ENCODE results near the gene PTPN23. TPM values are rescaled to one million over a fixed set of nuclear protein-coding genes. Genes with fewer than 3 reads are reported as not detected.

The PTPN23 gene
- total RNA-seq, 1 donor from 2014 or later: 30.2 TPM

GRCh38 chr3:47406762-47407149 lies 25.9 kb downstream of the PTPN23 start:
- H3K36me3 ChIP-seq: peaks cover 0 to 47% of the 10 kb centered on the region in 2 donors
- TF ChIP-seq CTCF (IDR thresholded peaks at IDR 0.05): no peak
- no peak for TF ChIP-seq POLR2A (IDR thresholded peaks at IDR 0.05)
- TF ChIP-seq POLR2AphosphoS5 (IDR thresholded peaks at IDR 0.05; ENCODE audit: insufficient read depth in 1 of 2, low read depth in 1 of 2): no peak
- H3K27me3 ChIP-seq: no peaks in the 10 kb centered on the region
- peaks cover 33% of the 10 kb centered on the region for H3K4me1 ChIP-seq
- DNase-seq (ENCODE audit: extremely low spot score in 2 of 2): no peak
- intact Hi-C loops (cut with DNase I): no loop called here
- peak overlapping the region; percentile 30 for H3K27ac ChIP-seq
- no peaks in the 10 kb centered on the region for H3K9me3 ChIP-seq
- H3K4me3 ChIP-seq: no peak overlapping the region

- Histone ChIP-seq H3K27me3 (no peaks in the 10 kb centered on the region), H3K27ac (peak overlapping the region; percentile 30), H3K36me3 (peaks cover 0 to 50% of the 10 kb centered on the region in 2 donors), H3K4me1 (peaks cover 33% of the 10 kb centered on the region), H3K4me3 (no peak overlapping the region), H3K9me3 (no peaks in the 10 kb centered on the region)
- DNase-seq (ENCODE audit: extremely low spot score in 2 of 2): no peak
- TF ChIP-seq CTCF (IDR thresholded peaks at IDR 0.05) (no peak), POLR2A (IDR thresholded peaks at IDR 0.05) (no peak), POLR2AphosphoS5 (IDR thresholded peaks at IDR 0.05; ENCODE audit: insufficient read depth in 1 of 2, low read depth in 1 of 2) (no peak)
- intact Hi-C loops (cut with DNase I): no loop called here
Measured at GRCh38 chr3:47407237-47407636, 26.4 kb downstream of the PTPN23 start.

- H3K9me3 ChIP-seq: no peaks in the 10 kb centered on the region
- H3K27me3 ChIP-seq: no peaks in the 10 kb centered on the region
- no peak for DNase-seq (ENCODE audit: extremely low spot score in 2 of 2)
- H3K4me1 ChIP-seq: peaks cover 33% of the 10 kb centered on the region
- H3K4me3 ChIP-seq: no peak overlapping the region
- intact Hi-C loops (cut with DNase I): no loop called here
- H3K36me3 ChIP-seq: peaks cover 0 to 59% of the 10 kb centered on the region in 2 donors
- TF ChIP-seq CTCF (IDR thresholded peaks at IDR 0.05) (no peak), POLR2A (IDR thresholded peaks at IDR 0.05) (no peak), POLR2AphosphoS5 (IDR thresholded peaks at IDR 0.05; ENCODE audit: insufficient read depth in 1 of 2, low read depth in 1 of 2) (no peak)
- no peak overlapping the region for H3K27ac ChIP-seq
Measured at GRCh38 chr3:47407896-47408838, 27.3 kb downstream of the PTPN23 start.

GRCh38 chr3:47408839-47409229 lies 28.0 kb downstream of the PTPN23 start:
- no peaks in the 10 kb centered on the region for H3K9me3 ChIP-seq
- no peak for DNase-seq (ENCODE audit: extremely low spot score in 2 of 2)
- TF ChIP-seq CTCF (IDR thresholded peaks at IDR 0.05) (no peak), POLR2A (IDR thresholded peaks at IDR 0.05) (no peak), POLR2AphosphoS5 (IDR thresholded peaks at IDR 0.05; ENCODE audit: insufficient read depth in 1 of 2, low read depth in 1 of 2) (no peak)
- peaks cover 33% of the 10 kb centered on the region for H3K4me1 ChIP-seq
- H3K27me3 ChIP-seq: no peaks in the 10 kb centered on the region
- H3K36me3 ChIP-seq: peaks cover 0 to 66% of the 10 kb centered on the region in 2 donors
- no peak overlapping the region for H3K27ac ChIP-seq
- intact Hi-C loops (cut with DNase I): no loop called here
- H3K4me3 ChIP-seq: no peak overlapping the region

- peaks cover 29% of the 10 kb centered on the region for H3K4me1 ChIP-seq
- no peaks in the 10 kb centered on the region for H3K27me3 ChIP-seq
- TF ChIP-seq POLR2AphosphoS5 (IDR thresholded peaks at IDR 0.05; ENCODE audit: insufficient read depth in 1 of 2, low read depth in 1 of 2) (no peak), POLR2A (IDR thresholded peaks at IDR 0.05) (no peak), CTCF (IDR thresholded peaks at IDR 0.05) (no peak)
- DNase-seq (ENCODE audit: extremely low spot score in 2 of 2): no peak
- H3K36me3 ChIP-seq: peaks cover 0 to 70% of the 10 kb centered on the region in 2 donors
- intact Hi-C loops (cut with DNase I): no loop called here
- no peak overlapping the region for H3K4me3 ChIP-seq
- no peaks in the 10 kb centered on the region for H3K9me3 ChIP-seq
- no peak overlapping the region for H3K27ac ChIP-seq
Measured at GRCh38 chr3:47409284-47409683, 28.5 kb downstream of the PTPN23 start.

Data from vagina (tissue), 2 donors.